ENCODE results near the gene DDX60.

Gene DDX60

GRCh38 chr4:168208957-168209614 lies 109.5 kb downstream of the DDX60 start:
- in situ Hi-C loops (cut with MboI; ENCODE audit: low sequenced_read_pairs): no loop called here

- in situ Hi-C loops (cut with MboI; ENCODE audit: low sequenced_read_pairs): no loop called here
These were observed 115.2 kb downstream of the DDX60 start for GRCh38 chr4:168203233-168203911.

DNA sequence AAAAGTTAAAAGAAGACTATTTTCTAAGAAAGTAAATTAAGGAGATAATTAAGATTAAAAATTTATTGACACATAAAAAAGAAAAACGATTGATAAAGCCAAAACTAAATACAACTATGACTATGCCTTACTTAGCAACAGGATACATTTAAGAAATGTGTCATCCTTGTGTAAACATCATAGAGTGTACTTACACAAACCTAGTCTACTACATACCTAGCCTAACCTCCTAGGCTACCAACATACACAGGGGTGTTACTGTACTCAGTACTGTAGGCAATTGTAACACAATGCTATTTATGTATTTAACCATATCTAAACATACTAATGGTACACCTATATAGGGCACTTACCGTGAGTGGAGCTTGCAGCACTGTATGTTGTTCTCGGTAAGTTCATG lies 117.9 kb downstream of the DDX60 start:
- in situ Hi-C loops (cut with MboI; ENCODE audit: low sequenced_read_pairs): no loop called here

DNA sequence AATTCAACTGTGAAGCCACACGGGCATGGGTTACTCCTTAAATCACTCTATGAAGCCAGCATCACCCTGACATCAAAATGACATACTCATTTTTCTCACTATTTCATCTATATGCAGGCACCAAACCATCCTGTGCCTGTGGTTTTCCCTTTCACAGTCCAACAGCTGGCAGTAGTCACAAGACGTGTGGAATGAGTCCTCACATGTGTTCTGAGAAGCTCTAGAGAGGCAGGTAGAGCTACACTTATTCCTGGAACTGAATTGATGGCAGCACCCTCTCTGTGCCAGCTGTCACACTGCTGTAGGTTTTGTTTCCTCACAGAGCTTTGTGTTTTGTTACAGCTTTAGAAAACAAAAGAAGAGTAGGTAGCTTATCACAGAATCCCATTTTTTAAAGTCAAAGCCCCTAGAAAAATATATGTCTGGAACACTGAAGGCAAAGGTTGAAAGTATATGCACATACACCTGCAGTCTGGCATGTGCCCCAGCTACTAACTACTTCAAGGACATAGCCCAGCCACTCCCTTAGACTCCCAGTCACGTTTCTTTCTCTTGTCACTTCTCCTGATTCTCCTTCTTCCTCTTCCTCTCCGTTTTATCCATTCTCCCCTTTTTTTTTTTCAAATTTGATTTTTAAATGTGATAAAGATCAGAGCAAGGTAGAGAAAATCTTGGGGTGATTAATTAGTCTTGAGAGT lies 119.1 kb downstream of the DDX60 start:
- in situ Hi-C loops (cut with MboI; ENCODE audit: low sequenced_read_pairs): loop anchor here (25.0 kb wide), 2 partner anchors 713 to 1288 kb away; no protein-coding TSS in a partner anchor

DNA sequence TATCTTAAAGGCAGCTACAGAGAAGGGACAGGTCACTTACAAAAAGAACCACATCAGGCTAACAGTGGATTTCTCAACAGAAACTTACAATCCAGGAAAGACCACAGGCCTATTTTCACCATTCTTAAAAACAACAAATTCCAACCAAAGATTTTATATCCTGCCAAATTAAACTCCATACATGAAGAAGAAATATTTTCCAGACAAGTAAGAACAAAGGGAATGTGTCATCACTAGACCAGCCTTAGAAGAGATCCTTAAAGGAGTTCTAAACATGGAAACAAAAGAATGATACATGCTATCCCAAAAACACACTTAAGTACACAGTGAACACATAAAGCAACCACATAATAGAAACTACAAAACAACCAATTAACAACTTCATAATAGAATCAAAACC lies 120.6 kb downstream of the DDX60 start:
- in situ Hi-C loops (cut with MboI; ENCODE audit: low sequenced_read_pairs): loop anchor here (25.0 kb wide), 2 partner anchors 714 to 1289 kb away; no protein-coding TSS in a partner anchor

DNA sequence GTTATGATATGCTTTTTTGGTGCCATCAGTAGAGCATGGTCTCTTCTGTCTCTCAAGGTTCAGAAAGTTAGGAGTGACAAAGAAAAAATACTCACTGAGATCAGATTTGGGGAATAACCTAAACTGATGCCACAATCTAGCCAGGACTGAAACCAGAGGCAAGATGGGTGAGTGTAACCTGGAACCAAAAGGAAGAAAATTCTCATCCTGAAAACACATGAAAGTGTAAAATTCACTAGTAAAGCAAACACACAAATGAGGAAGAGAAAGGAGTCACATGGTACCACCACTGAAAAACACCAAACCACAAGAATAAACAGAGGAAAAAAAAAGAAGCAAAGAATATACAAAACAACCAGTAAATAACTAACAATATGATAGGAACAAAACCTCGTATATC lies 129.8 kb downstream of the DDX60 start:
- in situ Hi-C loops (cut with MboI; ENCODE audit: low sequenced_read_pairs): loop anchor here (25.0 kb wide), 2 partner anchors 724 to 1299 kb away; no protein-coding TSS in a partner anchor

DNA sequence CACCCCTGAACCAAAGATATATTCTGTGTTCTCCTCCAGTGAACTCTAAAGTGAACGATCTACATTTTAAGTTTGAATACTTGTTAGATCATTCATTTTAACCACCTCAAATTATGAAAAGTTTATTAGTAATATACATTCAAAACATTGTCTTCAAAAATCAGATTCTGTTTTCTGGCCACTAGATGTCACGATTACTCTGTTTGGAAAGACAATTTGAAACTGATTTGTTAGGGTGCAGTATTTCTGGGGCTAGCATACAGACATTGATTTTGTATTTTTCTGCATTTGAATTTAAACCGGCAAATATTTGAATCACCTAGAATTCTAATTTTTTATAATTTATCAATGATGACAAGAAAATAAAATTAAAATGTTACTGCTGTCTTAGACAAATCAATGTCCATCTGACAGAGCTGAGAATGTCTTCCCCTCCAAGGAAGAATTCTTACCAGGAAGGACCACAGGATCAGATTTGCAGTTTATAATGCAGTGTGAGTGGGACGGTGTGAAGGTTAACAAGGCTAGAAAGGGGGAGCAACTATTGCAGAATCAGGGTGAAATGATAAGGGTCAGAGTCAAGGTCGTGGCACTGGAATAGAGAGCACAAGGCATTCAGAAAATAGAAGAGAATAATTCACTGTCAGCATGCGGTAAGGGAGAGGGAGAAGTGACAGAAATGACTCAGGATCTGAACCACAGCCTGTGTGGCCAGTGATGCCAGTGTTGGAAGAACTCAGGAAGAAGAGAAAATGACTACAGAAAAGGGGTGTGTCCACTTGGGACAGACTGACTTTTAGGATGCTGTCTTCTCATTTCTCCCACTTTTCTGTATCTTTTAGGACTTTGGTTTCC lies 134.6 kb downstream of the DDX60 start:
- in situ Hi-C loops (cut with MboI; ENCODE audit: low sequenced_read_pairs): loop anchor here (25.0 kb wide), 2 partner anchors 728 to 1303 kb away; no protein-coding TSS in a partner anchor

GRCh38 chr4:168177546-168178149 lies 140.9 kb downstream of the DDX60 start:
- in situ Hi-C loops (cut with MboI; ENCODE audit: low sequenced_read_pairs): loop anchor here (25.0 kb wide), 2 partner anchors 735 to 1310 kb away; no protein-coding TSS in a partner anchor

- in situ Hi-C loops (cut with MboI; ENCODE audit: low sequenced_read_pairs): no loop called here
These were observed 144.2 kb downstream of the DDX60 start for GRCh38 chr4:168174308-168174707.

- in situ Hi-C loops (cut with MboI; ENCODE audit: low sequenced_read_pairs): no loop called here
These were observed 150.8 kb downstream of the DDX60 start for GRCh38 chr4:168167714-168168284.

Measured in HL-60/S4 treated with retinoic acid at 250 ng/mL for 4 days and 3 days (cell line).